Measurements from ENCODE around the gene CDK19.

DNA sequence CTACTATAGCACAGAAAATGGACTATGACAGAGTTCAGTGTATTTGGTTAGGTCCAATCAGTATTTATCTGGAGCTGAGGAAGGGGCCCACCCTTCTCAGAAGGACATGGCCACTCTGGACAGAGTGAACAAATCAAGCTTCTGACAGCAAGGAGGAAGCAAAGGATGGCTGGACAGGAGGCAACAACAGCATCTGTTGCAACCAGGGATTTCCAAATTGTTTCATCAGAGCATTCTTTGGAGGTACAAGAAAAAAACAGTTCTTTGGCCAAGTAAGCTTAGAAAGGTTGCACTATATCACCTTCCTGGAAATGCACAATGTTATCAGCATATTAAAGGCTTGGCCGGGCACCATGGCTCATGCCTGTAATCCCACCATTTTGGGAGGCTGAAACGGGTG lies 220.2 kb downstream of the CDK19 start:
- TF ChIP-seq, protein P1, sequence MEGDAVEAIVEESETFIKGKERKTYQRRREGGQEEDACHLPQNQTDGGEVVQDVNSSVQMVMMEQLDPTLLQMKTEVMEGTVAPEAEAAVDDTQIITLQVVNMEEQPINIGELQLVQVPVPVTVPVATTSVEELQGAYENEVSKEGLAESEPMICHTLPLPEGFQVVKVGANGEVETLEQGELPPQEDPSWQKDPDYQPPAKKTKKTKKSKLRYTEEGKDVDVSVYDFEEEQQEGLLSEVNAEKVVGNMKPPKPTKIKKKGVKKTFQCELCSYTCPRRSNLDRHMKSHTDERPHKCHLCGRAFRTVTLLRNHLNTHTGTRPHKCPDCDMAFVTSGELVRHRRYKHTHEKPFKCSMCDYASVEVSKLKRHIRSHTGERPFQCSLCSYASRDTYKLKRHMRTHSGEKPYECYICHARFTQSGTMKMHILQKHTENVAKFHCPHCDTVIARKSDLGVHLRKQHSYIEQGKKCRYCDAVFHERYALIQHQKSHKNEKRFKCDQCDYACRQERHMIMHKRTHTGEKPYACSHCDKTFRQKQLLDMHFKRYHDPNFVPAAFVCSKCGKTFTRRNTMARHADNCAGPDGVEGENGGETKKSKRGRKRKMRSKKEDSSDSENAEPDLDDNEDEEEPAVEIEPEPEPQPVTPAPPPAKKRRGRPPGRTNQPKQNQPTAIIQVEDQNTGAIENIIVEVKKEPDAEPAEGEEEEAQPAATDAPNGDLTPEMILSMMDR (IDR thresholded peaks at IDR 0.05; ENCODE audit: poor library complexity, severe bottlenecking): no peak
- TF ChIP-seq RAD21 (conservative IDR thresholded peaks at IDR 0.05) (no peak), EZH2 (IDR thresholded peaks at IDR 0.05; ENCODE audit: borderline replicate concordance, insufficient read depth, low read length, poor library complexity, severe bottlenecking) (no peak), POLR2AphosphoS5 (IDR thresholded peaks at IDR 0.05) (no peak), EP300 (conservative IDR thresholded peaks at IDR 0.05; ENCODE audit: poor library complexity, severe bottlenecking) (no peak)

All from neural cell (in vitro differentiated cells).